Heart left ventricle (tissue), 13 donors: ENCODE measurements around the gene LENG1.

Experiments
- POLR2A ChIP-seq, 2 donors: fragments of 450-650 bp; IDR thresholded peaks; one replicate each; pipeline ENCODE4 v1.6.1; 2017; ENCODE audit warnings: antibody characterized with exemption in 2 of 2, mild to moderate bottlenecking in 2 of 2, moderate library complexity in 2 of 2
- TF ChIP-seq, protein P1 (sequence below), 12 donors: fragments of 200-600 bp; sonication (generic) in 4 of 12; IDR thresholded peaks; one replicate each; pipeline versions ENCODE4 v1.5.0 to v1.8.0; 2018 to 2022; ENCODE audit warnings: antibody characterized with exemption in 12 of 12, mild to moderate bottlenecking in 5 of 12
- donor health status: ischemic (EF 13 %, LVEDD 7.1; RV severe dilation, severe dysfunction).
- donor health status: DM: no; HTN: yes; CAD: no.
- donor health status: DM: no; HTN: no; CAD: no.
- donor health status: ischemic (EF 25% LVEDD 6.9; RV normal size, moderate dysfunction).
- donor health status: ischemic (EF 25% LVEDD 5.7; RV mildly dilated, moderate dysfunction).
- donor health status: ischemic (EF 35%, LVEDD 5.7; RV mildly dilated, moderate dysfunction).
- donor health status: nonischemic (EF 11% LVEDD 7.7; RV severe dilation, severe dysfunction).
- donor health status: DM: yes; HTN: yes; CAD: no.
- donor health status: PGD.
- donor health status: ischemic (EF 29% LVEDD 5.4; RV normal size, mild dysfunction).
- donor health status: nonischemic (EF 23%, LVEDD 6.1; RV moderate dilation, normal function).

DNA sequence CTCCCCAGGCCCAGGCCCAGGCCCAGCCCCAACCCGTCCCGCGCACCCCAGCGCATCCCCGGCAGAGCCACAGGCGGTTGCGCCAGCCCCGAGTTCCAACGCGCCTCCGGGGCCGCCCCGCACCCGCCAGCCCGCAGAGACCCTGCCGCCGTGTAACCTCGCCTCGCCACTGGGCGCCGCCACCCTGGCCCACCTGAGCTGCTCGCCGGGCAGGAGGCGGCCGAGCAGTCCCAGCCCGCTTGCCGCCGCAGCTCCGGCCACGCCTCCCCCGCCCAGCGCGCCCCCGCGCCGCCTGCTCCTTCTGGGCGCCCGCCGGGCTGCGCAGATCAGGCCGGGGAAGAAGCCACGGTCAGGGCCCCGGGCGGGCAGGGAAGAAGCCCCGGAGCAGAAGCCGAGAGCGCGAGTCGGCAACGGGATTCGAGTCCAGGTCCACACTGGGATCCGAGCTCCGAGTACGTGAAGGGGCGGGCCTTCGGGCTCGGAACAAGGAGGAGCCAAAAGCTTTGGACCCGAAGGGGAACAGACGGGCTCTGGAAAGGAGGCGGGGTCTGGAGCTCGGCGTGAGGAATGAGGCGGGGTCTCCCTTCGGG is 29.7 kb upstream of the LENG1 start, which contains the start of gene MBOAT7:
- TF ChIP-seq, protein P1, sequence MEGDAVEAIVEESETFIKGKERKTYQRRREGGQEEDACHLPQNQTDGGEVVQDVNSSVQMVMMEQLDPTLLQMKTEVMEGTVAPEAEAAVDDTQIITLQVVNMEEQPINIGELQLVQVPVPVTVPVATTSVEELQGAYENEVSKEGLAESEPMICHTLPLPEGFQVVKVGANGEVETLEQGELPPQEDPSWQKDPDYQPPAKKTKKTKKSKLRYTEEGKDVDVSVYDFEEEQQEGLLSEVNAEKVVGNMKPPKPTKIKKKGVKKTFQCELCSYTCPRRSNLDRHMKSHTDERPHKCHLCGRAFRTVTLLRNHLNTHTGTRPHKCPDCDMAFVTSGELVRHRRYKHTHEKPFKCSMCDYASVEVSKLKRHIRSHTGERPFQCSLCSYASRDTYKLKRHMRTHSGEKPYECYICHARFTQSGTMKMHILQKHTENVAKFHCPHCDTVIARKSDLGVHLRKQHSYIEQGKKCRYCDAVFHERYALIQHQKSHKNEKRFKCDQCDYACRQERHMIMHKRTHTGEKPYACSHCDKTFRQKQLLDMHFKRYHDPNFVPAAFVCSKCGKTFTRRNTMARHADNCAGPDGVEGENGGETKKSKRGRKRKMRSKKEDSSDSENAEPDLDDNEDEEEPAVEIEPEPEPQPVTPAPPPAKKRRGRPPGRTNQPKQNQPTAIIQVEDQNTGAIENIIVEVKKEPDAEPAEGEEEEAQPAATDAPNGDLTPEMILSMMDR (IDR thresholded peaks at IDR 0.05): peak in 7 of 12 donors; percentile 11 to 52 (median 33)
- peak in 1 of 2 donors; percentile 56 for TF ChIP-seq POLR2A (IDR thresholded peaks at IDR 0.05)
